ENCODE data around the gene HAPSTR1. TPM values are rescaled to one million over a fixed set of nuclear protein-coding genes. Genes with fewer than 3 reads are reported as not detected.

Gene HAPSTR1
- total RNA-seq, 1 donor from 2014 or later = 51.7 TPM

DNA sequence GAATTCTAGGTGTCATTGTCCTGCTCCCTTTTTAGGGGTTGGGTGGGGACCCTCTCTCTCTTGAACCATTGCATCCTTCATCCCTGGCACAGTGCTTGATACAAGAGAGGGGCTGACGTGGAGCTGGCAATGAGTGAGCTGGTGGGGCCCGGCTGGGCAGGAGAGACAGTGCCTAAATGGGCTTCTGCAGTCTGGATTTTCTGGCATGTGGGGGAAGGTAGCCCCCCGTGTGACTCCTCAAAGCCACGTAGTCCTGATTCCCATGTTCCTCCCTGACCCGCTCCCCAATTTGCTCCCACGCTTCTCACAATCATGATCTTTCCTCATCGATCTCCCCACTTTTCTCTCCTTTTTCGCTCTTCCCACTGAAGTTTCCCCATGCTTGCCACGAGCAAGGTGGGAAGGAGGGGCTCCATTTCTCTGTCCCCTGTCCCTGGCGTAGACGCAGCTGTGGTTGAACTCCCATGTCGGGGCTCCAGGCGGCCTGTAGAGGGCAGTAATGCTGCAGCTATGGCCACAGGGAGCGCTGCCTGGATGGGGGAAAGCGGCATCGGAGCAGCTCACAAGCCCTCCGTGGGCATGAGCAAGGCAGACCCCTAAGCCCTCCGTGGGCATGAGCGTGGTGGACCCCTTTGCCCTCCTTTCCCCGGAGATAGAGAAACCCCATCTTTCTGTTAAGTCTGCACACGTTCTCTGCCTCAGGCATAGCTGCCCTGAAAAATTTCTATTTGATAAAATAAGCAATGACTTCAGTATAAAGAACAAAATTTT, 47.5 kb downstream of the HAPSTR1 start:
- H3K4me3 ChIP-seq (ENCODE audit: low read length in 3 of 3) = peak overlapping the region in 1 of 3 donors; percentile 1
- H3K4me1 ChIP-seq (ENCODE audit: control insufficient read depth in 3 of 3, insufficient read depth in 3 of 3, low read length in 3 of 3) = peaks cover 3 to 10% (median 5%) of the 10 kb centered on the region in 3 donors
- peaks cover 0 to 5% (median 0%) of the 10 kb centered on the region in 3 donors for H3K27me3 ChIP-seq (ENCODE audit: control insufficient read depth in 3 of 3, insufficient read depth in 3 of 3, low read length in 3 of 3)
- no peaks in the 10 kb centered on the region for H3K9me3 ChIP-seq (ENCODE audit: control insufficient read depth in 3 of 3, low read length in 3 of 3)
- no peaks in the 10 kb centered on the region for H3K36me3 ChIP-seq (ENCODE audit: control insufficient read depth in 3 of 3, insufficient read depth in 3 of 3, low read length in 3 of 3)
- H3K9ac ChIP-seq (ENCODE audit: low read depth in 1 of 3, low read length in 3 of 3) = peak overlapping the region in 1 of 3 donors; percentile 40
- H3K27ac ChIP-seq (ENCODE audit: low read depth, low read length) = no peak overlapping the region

DNA sequence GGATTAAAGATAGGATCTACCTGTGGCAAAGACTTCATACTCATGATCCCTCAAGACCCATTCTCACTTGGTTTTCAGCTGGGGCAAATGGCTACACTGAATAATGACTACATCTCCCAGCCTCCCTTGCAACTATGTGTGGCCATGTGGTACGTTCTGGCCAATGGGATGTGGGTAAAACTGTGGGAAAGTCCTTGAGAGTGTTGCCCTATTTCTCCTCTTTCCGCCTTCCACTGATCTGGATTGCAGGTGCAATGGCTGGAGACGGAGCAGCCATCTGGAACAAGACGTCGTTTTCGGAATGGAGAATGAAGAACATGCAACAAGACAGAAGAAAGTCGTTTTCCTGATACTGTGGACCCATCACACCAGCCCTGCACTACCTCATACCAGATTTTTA, 48.5 kb downstream of the HAPSTR1 start:
- Histone ChIP-seq H3K9me3 (ENCODE audit: control insufficient read depth in 3 of 3, low read length in 3 of 3) (no peaks in the 10 kb centered on the region), H3K4me1 (ENCODE audit: control insufficient read depth in 3 of 3, insufficient read depth in 3 of 3, low read length in 3 of 3) (peaks cover 3 to 8% (median 6%) of the 10 kb centered on the region in 3 donors), H3K27me3 (ENCODE audit: control insufficient read depth in 3 of 3, insufficient read depth in 3 of 3, low read length in 3 of 3) (peaks cover 0 to 5% (median 0%) of the 10 kb centered on the region in 3 donors), H3K27ac (ENCODE audit: low read depth, low read length) (no peak overlapping the region), H3K9ac (ENCODE audit: low read depth in 1 of 3, low read length in 3 of 3) (no peak overlapping the region), H3K36me3 (ENCODE audit: control insufficient read depth in 3 of 3, insufficient read depth in 3 of 3, low read length in 3 of 3) (no peaks in the 10 kb centered on the region), H3K4me3 (ENCODE audit: low read length in 3 of 3) (no peak overlapping the region)

Other genes starting within 250 kb of the HAPSTR1 start
- 118 TPM for gene CARHSP1, start 222.6 kb upstream of the HAPSTR1 start, total RNA-seq
- gene LITAFD, start 209.3 kb upstream of the HAPSTR1 start, total RNA-seq = not detected
- 57.9 TPM for gene USP7, start 127.7 kb upstream of the HAPSTR1 start, total RNA-seq

All from skeletal muscle tissue (tissue), 4 donors.